Ascending aorta (tissue), 2 donors: ENCODE data around the gene ANK3. TPM values are rescaled to one million over a fixed set of nuclear protein-coding genes. Genes with fewer than 3 reads are reported as not detected.

ENCODE experiments used
- DNase-seq, 2 donors: peaks; one replicate each; pipeline ENCODE4 v3.0.0-alpha.2; 2019; ENCODE audit warnings: low spot score in 2 of 2
- H3K27ac ChIP-seq, 2 donors: fragments of 200-600 bp; sonication (generic); one replicate each; pipeline ENCODE4 v1.5.1; 2016 to 2017; ENCODE audit warnings: mild to moderate bottlenecking in 1 of 2
- H3K27me3 ChIP-seq: fragments of 200-600 bp; sonication (generic); one replicate; pipeline ENCODE4 v1.5.1; 2017
- H3K36me3 ChIP-seq, 2 donors: fragments of 200-600 bp; sonication (generic); one replicate each; pipeline ENCODE4 v1.5.1; 2016
- H3K4me1 ChIP-seq, 2 donors: fragments of 200-600 bp; sonication (generic); one replicate each; pipeline ENCODE4 v1.5.1; 2016 to 2017; ENCODE audit warnings: mild to moderate bottlenecking in 1 of 2
- H3K4me3 ChIP-seq, 2 donors: fragments of 200-600 bp; sonication (generic); one replicate each; pipeline ENCODE4 v1.5.1; 2016 to 2017; ENCODE audit warnings: mild to moderate bottlenecking in 1 of 2
- H3K9me3 ChIP-seq, 2 donors: fragments of 200-600 bp; sonication (generic); one replicate each; pipeline ENCODE4 v1.5.1; 2016
- CTCF ChIP-seq, 3 experiments: fragments of 200-600 bp in 2 of 3; fragments of 450-650 bp in 1 of 3; sonication (generic) in 2 of 3; IDR thresholded peaks; one replicate each; pipeline ENCODE4 v1.5.1; 2016 to 2019; ENCODE audit warnings: antibody characterized with exemption in 3 of 3, mild to moderate bottlenecking in 1 of 3, moderate library complexity in 1 of 3
- intact Hi-C: fragments of 100-400 bp; cut with DNase I; formaldehyde crosslinking; loops from one replicate; pipeline ENCODE4 v1.15.1; 2023
- total RNA-seq: library from RNA; depleted of rRNA; stranded (reverse); fragments of >200 nt; gene quantifications from one replicate; pipeline ENCODE4 v1.1.0, GENCODE V29; 2016

Gene ANK3
- total RNA-seq, 1 donor from 2014 or later = 28.3 TPM

- H3K4me1 ChIP-seq = no peaks in the 10 kb centered on the region
- H3K27me3 ChIP-seq = no peaks in the 10 kb centered on the region
- no peaks in the 10 kb centered on the region for H3K36me3 ChIP-seq
- DNase-seq = no peak
- TF ChIP-seq CTCF (IDR thresholded peaks at IDR 0.05) = no peak
- H3K27ac ChIP-seq = no peak overlapping the region
- no peaks in the 10 kb centered on the region for H3K9me3 ChIP-seq
- no peak overlapping the region for H3K4me3 ChIP-seq
- intact Hi-C loops = no loop called here
These were observed 29.6 kb upstream of the ANK3 start for GRCh38 chr10:60419249-60419648.

- H3K27ac ChIP-seq = no peak overlapping the region
- no peak for DNase-seq
- no peak for TF ChIP-seq CTCF (IDR thresholded peaks at IDR 0.05)
- H3K27me3 ChIP-seq = no peaks in the 10 kb centered on the region
- no peak overlapping the region for H3K4me3 ChIP-seq
- no peaks in the 10 kb centered on the region for H3K4me1 ChIP-seq
- H3K9me3 ChIP-seq = no peaks in the 10 kb centered on the region
- no peaks in the 10 kb centered on the region for H3K36me3 ChIP-seq
- intact Hi-C loops = no loop called here
These were observed 28.2 kb upstream of the ANK3 start for GRCh38 chr10:60417901-60418300.

GRCh38 chr10:60417024-60417423, 27.3 kb upstream of the ANK3 start:
- Histone ChIP-seq H3K36me3 (no peaks in the 10 kb centered on the region), H3K27ac (no peak overlapping the region), H3K4me3 (no peak overlapping the region), H3K9me3 (no peaks in the 10 kb centered on the region), H3K4me1 (no peaks in the 10 kb centered on the region), H3K27me3 (no peaks in the 10 kb centered on the region)
- intact Hi-C loops = no loop called here
- no peak for TF ChIP-seq CTCF (IDR thresholded peaks at IDR 0.05)
- DNase-seq = no peak

- no peak for TF ChIP-seq CTCF (IDR thresholded peaks at IDR 0.05)
- H3K4me3 ChIP-seq = no peak overlapping the region
- H3K9me3 ChIP-seq = no peaks in the 10 kb centered on the region
- H3K27me3 ChIP-seq = no peaks in the 10 kb centered on the region
- no peaks in the 10 kb centered on the region for H3K4me1 ChIP-seq
- no peak for DNase-seq
- H3K36me3 ChIP-seq = no peaks in the 10 kb centered on the region
- no peak overlapping the region for H3K27ac ChIP-seq
- intact Hi-C loops = no loop called here
These were observed 25.4 kb upstream of the ANK3 start for GRCh38 chr10:60414877-60415585.

- no peaks in the 10 kb centered on the region for H3K9me3 ChIP-seq
- no peaks in the 10 kb centered on the region for H3K36me3 ChIP-seq
- no peaks in the 10 kb centered on the region for H3K4me1 ChIP-seq
- TF ChIP-seq CTCF (IDR thresholded peaks at IDR 0.05) = no peak
- no peaks in the 10 kb centered on the region for H3K27me3 ChIP-seq
- no peak overlapping the region for H3K4me3 ChIP-seq
- DNase-seq = no peak
- intact Hi-C loops = no loop called here
- H3K27ac ChIP-seq = no peak overlapping the region
These were observed 24.4 kb upstream of the ANK3 start for GRCh38 chr10:60414111-60414510.
